Measurements from ENCODE around the gene RIIAD1.

DNA sequence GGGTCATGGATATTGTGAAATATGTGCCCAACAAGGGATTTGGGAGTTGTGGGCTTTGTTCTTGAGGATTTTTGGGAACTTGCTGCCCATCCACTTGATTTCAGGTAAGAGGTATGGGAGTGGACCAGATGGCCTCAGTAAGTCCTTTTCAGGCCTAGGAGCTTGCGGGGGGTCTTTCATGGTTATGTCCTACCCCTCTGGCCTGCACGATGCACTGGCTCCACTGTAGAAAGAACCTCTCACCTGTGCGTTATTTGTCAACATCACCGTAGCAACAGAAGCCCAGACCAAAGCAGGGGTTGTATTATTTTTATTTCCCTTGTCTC lies 8.6 kb downstream of the RIIAD1 start:
- TF ChIP-seq POLR2AphosphoS5 (IDR thresholded peaks at IDR 0.05; ENCODE audit: low read depth), result no peak
- TF ChIP-seq, protein P1, sequence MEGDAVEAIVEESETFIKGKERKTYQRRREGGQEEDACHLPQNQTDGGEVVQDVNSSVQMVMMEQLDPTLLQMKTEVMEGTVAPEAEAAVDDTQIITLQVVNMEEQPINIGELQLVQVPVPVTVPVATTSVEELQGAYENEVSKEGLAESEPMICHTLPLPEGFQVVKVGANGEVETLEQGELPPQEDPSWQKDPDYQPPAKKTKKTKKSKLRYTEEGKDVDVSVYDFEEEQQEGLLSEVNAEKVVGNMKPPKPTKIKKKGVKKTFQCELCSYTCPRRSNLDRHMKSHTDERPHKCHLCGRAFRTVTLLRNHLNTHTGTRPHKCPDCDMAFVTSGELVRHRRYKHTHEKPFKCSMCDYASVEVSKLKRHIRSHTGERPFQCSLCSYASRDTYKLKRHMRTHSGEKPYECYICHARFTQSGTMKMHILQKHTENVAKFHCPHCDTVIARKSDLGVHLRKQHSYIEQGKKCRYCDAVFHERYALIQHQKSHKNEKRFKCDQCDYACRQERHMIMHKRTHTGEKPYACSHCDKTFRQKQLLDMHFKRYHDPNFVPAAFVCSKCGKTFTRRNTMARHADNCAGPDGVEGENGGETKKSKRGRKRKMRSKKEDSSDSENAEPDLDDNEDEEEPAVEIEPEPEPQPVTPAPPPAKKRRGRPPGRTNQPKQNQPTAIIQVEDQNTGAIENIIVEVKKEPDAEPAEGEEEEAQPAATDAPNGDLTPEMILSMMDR (IDR thresholded peaks at IDR 0.05; ENCODE audit: insufficient read depth, low read length), result no peak

All from HL-60 (cell line).